Thyroid gland (tissue), 4 donors: Measurements from ENCODE around the gene EXOC4.

Source experiments
- POLR2A ChIP-seq, 2 donors: fragments of 450-650 bp; IDR thresholded peaks; one replicate each; pipeline ENCODE4 v1.6.1; 2017; ENCODE audit warnings: antibody characterized with exemption in 2 of 2, mild to moderate bottlenecking in 2 of 2, moderate library complexity in 1 of 2
- TF ChIP-seq, protein P1 (sequence below), 6 experiments: fragments of 200-600 bp in 3 of 6; fragments of 450-650 bp in 3 of 6; sonication (generic) in 3 of 6; IDR thresholded peaks; one replicate each; pipeline ENCODE4 v1.5.1; 2016 to 2019; ENCODE audit warnings: antibody characterized with exemption in 6 of 6, mild to moderate bottlenecking in 2 of 6, inconsistent platforms in 1 of 6, moderate library complexity in 1 of 6

DNA sequence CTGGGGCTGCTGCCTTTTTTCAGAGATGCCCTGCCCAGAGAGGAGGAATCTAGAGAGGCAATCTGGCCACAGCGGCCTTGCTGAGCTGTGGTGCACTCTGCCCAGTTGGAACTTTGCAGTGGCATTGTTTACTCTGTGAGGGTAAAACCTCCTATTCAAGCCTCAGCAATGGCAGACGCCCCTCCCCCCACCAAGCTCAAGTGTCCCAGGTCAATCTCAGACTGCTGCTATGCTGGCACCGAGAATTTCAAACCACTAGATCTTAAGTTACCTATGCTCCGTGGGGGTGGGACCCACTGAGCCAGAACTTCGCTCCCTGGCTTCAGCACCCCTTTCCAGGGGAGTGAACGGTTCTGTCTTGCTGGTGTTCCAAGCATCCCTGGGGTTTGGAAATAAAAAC is 77.2 kb downstream of the EXOC4 start:
- TF ChIP-seq, protein P1, sequence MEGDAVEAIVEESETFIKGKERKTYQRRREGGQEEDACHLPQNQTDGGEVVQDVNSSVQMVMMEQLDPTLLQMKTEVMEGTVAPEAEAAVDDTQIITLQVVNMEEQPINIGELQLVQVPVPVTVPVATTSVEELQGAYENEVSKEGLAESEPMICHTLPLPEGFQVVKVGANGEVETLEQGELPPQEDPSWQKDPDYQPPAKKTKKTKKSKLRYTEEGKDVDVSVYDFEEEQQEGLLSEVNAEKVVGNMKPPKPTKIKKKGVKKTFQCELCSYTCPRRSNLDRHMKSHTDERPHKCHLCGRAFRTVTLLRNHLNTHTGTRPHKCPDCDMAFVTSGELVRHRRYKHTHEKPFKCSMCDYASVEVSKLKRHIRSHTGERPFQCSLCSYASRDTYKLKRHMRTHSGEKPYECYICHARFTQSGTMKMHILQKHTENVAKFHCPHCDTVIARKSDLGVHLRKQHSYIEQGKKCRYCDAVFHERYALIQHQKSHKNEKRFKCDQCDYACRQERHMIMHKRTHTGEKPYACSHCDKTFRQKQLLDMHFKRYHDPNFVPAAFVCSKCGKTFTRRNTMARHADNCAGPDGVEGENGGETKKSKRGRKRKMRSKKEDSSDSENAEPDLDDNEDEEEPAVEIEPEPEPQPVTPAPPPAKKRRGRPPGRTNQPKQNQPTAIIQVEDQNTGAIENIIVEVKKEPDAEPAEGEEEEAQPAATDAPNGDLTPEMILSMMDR (IDR thresholded peaks at IDR 0.05): no peak
- TF ChIP-seq POLR2A (IDR thresholded peaks at IDR 0.05): no peak
